GM13976 (cell line): Measurements from ENCODE around the gene TMEM176A.

Experiments
- DNase-seq: peaks from one replicate; pipeline ENCODE4 v3.0.0; 2012; ENCODE audit warnings: low spot score
- in situ Hi-C: fragments of 300-500 bp; cut with MboI; formaldehyde crosslinking; loops from one replicate; pipeline ENCODE4 v1.12.0; 2022; ENCODE audit warnings: low sequenced_read_pairs, mixed read lengths, inconsistent platforms; ENCODE audit not compliant: unreplicated experiment
- TF ChIP-seq, protein P1 (sequence below): IDR thresholded peaks from 2 replicates; pipeline ENCODE4 v1.5.1; 2012; ENCODE audit warnings: borderline replicate concordance, mild to moderate bottlenecking; ENCODE audit not compliant: insufficient read depth; ENCODE audit errors: extremely low read depth, missing control alignments, control extremely low read depth

The TMEM176A gene

DNA sequence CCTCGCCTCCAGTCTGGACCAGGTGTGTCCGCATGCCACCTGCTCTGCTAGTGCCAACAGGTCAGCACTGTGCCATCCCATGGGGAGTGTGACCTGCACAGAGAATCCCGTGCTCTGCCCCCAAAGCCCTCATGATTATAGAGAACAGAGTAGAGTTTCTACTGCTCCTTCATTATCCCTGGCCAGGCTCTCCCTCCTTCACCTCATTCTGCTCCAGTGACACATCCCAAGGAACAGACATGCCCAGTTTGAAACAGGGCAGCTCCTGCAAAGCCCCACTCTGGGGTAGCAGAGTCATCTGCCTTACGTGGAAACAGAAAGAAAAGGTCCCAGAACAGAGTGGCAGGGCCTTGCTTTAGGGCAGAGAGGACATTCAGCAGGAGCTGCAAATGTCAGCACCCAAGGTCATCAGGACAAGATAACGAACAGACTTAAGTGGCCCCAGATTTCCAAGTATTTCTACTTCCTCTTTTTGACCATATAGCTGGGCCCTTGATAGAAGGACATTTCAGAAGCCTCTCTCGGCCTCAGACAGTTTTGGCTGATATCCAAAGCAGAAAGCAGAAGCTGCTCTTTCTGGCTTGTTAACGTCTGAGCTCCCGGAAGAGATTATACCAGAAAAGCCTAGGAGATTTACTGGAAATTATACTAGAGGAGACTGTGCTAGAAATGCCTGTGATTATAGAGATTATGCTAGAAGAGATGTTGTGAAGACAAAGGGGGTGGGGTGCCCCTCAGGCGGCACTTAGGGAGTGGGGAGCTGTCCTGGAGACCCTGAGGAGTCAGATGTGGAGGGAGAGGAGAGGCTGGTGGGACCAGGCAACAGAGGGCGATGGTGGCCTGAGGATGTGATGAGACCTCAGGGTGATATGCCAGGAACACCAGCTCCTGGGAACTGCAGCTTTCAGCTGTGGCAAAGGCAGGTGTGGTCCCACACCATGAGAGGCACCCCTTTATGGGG is 13.0 kb upstream of the TMEM176A start:
- in situ Hi-C loops = no loop called here
- TF ChIP-seq, protein P1, sequence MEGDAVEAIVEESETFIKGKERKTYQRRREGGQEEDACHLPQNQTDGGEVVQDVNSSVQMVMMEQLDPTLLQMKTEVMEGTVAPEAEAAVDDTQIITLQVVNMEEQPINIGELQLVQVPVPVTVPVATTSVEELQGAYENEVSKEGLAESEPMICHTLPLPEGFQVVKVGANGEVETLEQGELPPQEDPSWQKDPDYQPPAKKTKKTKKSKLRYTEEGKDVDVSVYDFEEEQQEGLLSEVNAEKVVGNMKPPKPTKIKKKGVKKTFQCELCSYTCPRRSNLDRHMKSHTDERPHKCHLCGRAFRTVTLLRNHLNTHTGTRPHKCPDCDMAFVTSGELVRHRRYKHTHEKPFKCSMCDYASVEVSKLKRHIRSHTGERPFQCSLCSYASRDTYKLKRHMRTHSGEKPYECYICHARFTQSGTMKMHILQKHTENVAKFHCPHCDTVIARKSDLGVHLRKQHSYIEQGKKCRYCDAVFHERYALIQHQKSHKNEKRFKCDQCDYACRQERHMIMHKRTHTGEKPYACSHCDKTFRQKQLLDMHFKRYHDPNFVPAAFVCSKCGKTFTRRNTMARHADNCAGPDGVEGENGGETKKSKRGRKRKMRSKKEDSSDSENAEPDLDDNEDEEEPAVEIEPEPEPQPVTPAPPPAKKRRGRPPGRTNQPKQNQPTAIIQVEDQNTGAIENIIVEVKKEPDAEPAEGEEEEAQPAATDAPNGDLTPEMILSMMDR = no peak
- DNase-seq = no peak

DNA sequence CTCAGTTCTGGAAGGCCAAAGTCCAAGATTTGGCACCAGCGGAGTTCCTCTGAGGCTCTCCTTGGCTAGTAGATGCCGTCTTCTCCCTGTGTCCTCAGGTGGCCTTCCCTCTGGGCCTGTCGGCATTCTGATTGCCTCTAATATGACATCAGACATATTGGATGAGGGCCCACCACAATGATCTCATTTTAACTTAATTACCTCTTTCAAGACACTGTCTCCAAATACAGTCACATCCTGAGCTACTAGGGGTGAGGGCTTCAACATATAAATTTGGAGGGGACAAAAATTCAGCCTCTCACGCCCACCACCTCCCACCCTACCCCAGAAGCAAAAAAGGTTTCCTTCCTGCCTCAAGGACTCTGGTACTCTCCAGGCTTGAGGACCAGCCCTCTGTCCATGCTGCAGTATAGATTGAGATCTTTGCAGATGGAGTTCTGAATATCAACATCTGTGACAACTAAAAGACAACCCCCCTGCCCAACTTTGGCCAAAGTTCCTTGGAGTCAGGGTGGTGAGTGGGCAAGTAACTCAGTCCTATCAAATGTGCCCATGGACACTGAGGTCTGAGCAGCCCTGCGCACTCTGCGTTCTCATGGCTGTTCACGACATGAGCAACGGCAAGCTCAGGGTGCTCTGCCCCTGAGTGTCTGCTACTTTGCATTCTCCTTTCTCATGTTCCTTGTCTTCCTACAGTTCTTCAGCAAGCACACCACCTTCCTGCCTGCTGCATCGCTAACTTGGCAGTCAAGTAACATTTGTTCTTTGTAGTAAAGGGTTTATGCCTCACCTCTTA is 11.9 kb upstream of the TMEM176A start:
- no peak for DNase-seq
- in situ Hi-C loops = no loop called here
- TF ChIP-seq, protein P1 = no peak

DNA sequence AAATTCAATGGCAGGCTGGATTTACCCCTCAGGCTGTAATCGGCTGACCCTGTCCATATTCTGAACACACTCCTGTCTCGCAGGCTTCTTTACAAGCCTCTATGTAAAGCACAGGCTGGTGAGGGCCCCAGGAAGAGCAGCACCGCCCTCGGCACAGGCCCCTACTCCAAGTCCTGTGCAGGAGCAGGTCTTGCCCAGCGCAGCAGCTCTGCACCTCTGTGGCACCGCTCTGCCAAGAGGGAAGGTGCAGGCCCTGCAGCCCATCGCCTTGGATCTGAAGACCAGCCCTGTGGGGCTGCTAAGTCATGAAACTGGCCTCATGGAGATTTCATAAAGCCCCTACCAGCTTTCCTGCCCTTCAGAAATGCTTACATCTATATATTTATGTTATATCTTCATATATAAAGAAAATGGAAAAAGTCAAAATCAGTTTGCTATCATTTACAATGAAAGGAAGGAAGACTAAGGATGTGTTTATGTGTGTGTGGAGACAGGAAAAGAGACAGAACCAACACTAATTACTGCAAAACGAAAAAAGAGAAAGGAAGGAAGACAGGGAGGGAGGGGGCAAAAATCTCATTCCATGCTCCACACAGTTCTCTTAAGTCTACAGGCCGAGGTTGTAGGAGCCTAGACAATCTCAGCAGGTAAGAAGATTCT is 10.0 kb upstream of the TMEM176A start:
- in situ Hi-C loops = no loop called here
- TF ChIP-seq, protein P1 = no peak
- no peak for DNase-seq

DNA sequence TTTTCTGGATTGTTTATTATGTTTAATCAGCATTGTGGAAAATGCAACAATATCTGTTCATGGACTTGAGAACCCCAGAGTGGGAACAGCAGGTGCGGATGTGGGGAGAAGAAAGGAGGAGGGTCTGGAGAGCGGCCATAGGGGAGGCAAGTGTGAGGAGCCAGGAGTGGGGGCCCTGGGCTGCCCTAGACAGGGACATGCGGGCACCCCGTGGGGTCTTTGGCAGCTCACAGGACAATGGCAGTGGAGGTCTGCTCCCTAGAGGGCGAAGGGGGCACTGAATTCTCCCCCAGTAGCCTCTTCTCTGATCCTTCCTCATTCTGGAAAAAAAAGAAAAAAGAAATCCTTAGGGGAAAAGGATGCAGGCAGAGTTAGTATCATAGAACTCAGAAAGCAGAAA is 9.3 kb upstream of the TMEM176A start:
- DNase-seq = no peak
- TF ChIP-seq, protein P1 = no peak
- in situ Hi-C loops = no loop called here

DNA sequence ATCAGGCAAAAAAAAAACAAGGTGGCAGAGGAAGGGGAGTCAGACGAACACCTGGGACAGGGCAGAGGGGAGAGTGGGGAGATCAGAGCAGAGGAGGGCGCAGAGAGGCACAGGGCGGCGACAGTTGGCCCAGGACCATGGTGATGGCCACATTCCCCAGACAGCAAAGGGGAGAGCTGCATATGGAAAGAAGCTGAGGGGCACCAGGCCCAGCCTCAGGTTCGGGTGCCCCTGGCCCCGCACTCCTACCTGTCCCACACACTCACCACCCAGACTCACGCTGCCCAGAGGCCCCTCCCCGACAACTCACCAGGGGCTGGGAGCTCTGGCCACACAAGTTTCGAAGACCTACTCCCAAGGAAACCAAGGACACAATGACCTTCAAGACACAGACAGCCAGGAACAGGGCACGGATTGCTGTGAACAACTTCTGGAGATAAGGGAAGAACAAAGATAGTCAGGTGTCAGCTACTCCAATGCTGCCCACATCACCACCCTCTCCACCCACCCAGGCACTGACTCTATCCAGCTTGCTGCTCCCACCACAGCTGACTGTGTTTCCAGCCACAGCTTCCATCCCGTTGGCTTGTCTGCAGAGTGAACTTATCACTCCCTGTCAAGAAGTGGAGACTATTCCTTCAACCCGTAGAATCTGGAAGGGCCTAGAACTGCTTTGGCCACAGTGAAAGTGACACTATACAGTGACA is 8.7 kb upstream of the TMEM176A start:
- no peak for DNase-seq
- in situ Hi-C loops = no loop called here
- TF ChIP-seq, protein P1 = no peak
